HT-29 (cell line): Measurements from ENCODE around the gene TBL1X. TPM values are rescaled to one million over a fixed set of nuclear protein-coding genes. Genes with fewer than 3 reads are reported as not detected.

Source experiments
- DNase-seq: peaks from one replicate; pipeline ENCODE4 v3.0.0-alpha.2; 2015; ENCODE audit warnings: low spot score
- total RNA-seq: library from RNA; depleted of rRNA; stranded (reverse); fragments of >200 nt; shearing (Covaris generic); gene quantifications from 2 replicates; pipeline ENCODE4 v1.2.3, GENCODE V29; 2014

The TBL1X gene
- total RNA-seq, 1 experiment from 2014 or later = 14.1 TPM

GRCh38 chrX:9582956-9583355 lies 118.1 kb downstream of the TBL1X start:
- DNase-seq = no peak

- no peak for DNase-seq
Observed at GRCh38 chrX:9586992-9587392, 122.1 kb downstream of the TBL1X start.

- DNase-seq = no peak
Observed at GRCh38 chrX:9587642-9588041, 122.8 kb downstream of the TBL1X start.

- DNase-seq = no peak
Observed at GRCh38 chrX:9591496-9591895, 126.6 kb downstream of the TBL1X start.

- DNase-seq = no peak
Observed at GRCh38 chrX:9593756-9594155, 128.9 kb downstream of the TBL1X start.

GRCh38 chrX:9595174-9595573 lies 130.3 kb downstream of the TBL1X start:
- no peak for DNase-seq

GRCh38 chrX:9596837-9597236 lies 132.0 kb downstream of the TBL1X start:
- no peak for DNase-seq

GRCh38 chrX:9597361-9598035 lies 132.6 kb downstream of the TBL1X start:
- DNase-seq = no peak

- DNase-seq = no peak
Observed at GRCh38 chrX:9598344-9598743, 133.5 kb downstream of the TBL1X start.

GRCh38 chrX:9604111-9604907 lies 139.5 kb downstream of the TBL1X start:
- no peak for DNase-seq

- DNase-seq = no peak
Observed at GRCh38 chrX:9604908-9605306, 140.0 kb downstream of the TBL1X start.

- no peak for DNase-seq
Observed at GRCh38 chrX:9605484-9605883, 140.6 kb downstream of the TBL1X start.

GRCh38 chrX:9606971-9607370 lies 142.1 kb downstream of the TBL1X start:
- DNase-seq = no peak

GRCh38 chrX:9609499-9609898 lies 144.6 kb downstream of the TBL1X start:
- DNase-seq = no peak

- no peak for DNase-seq
Observed at GRCh38 chrX:9609987-9610386, 145.1 kb downstream of the TBL1X start.

GRCh38 chrX:9610771-9611392 lies 146.0 kb downstream of the TBL1X start:
- DNase-seq = no peak

- DNase-seq = no peak
Observed at GRCh38 chrX:9611436-9612145, 146.7 kb downstream of the TBL1X start.

GRCh38 chrX:9612146-9612505 lies 147.3 kb downstream of the TBL1X start:
- DNase-seq = no peak

- no peak for DNase-seq
Observed at GRCh38 chrX:9614016-9614415, 149.2 kb downstream of the TBL1X start.

GRCh38 chrX:9619133-9619532 lies 154.3 kb downstream of the TBL1X start:
- DNase-seq = no peak

GRCh38 chrX:9619581-9619980 lies 154.7 kb downstream of the TBL1X start:
- no peak for DNase-seq

- DNase-seq = no peak
Observed at GRCh38 chrX:9622128-9622527, 157.3 kb downstream of the TBL1X start.
